MCF 10A (cell line): ENCODE measurements around the gene ZNF296. TPM values are rescaled to one million over a fixed set of nuclear protein-coding genes. Genes with fewer than 3 reads are reported as not detected.

Source experiments
- BruUV-seq: library from RNA; stranded (reverse); fragments of 400-500 nt; replicated peaks from 2 replicates; lab custom pipeline; 2021; lab: Mats Ljungman, UMichigan
- CTCF ChIA-PET: fragments of 300-600 bp; sonication (Branson Sonifier 250); formaldehyde crosslinking; extraction: SDS; loops from one replicate; lab custom pipeline; 2021; ENCODE audit warnings: antibody characterized with exemption, inconsistent platforms; lab: Yijun Ruan, JAX
- POLR2A ChIA-PET: fragments of 300-600, 350-650 bp; sonication (Branson Sonifier 250); formaldehyde crosslinking; extraction: SDS; loops from one replicate; lab custom pipeline; 2020; ENCODE audit warnings: antibody characterized with exemption, inconsistent platforms; lab: Yijun Ruan, JAX
- DNase-seq: peaks from one replicate; pipeline ENCODE4 v3.0.0-alpha.2; 2018; ENCODE audit not compliant: unreplicated experiment
- H3K27ac Mint-ChIP-seq: one replicate; pipeline ENCODE4 v1.8.0; 2022; ENCODE audit warnings: mild to moderate bottlenecking, low read depth, mixed read lengths; ENCODE audit not compliant: unreplicated experiment
- H3K27me3 Mint-ChIP-seq: one replicate; pipeline ENCODE4 v1.8.0; 2022; ENCODE audit warnings: mixed read lengths; ENCODE audit not compliant: insufficient read depth, unreplicated experiment
- H3K36me3 Mint-ChIP-seq: one replicate; pipeline ENCODE4 v1.8.0; 2022; ENCODE audit warnings: mild to moderate bottlenecking, moderate library complexity, mixed read lengths; ENCODE audit not compliant: insufficient read depth, unreplicated experiment
- H3K4me1 Mint-ChIP-seq: one replicate; pipeline ENCODE4 v1.8.0; 2022; ENCODE audit warnings: mixed read lengths; ENCODE audit not compliant: insufficient read depth, unreplicated experiment
- H3K4me3 Mint-ChIP-seq: one replicate; pipeline ENCODE4 v1.8.0; 2022; ENCODE audit warnings: mild to moderate bottlenecking, moderate library complexity, mixed read lengths; ENCODE audit not compliant: unreplicated experiment
- H3K9me3 Mint-ChIP-seq: one replicate; pipeline ENCODE4 v1.8.0; 2022; ENCODE audit warnings: mixed read lengths; ENCODE audit not compliant: unreplicated experiment
- CTCF ChIP-seq: fragments of 200-600 bp; IDR thresholded peaks from one replicate; pipeline ENCODE4 v1.8.0; 2022; ENCODE audit warnings: antibody characterized with exemption, mild to moderate bottlenecking; ENCODE audit not compliant: unreplicated experiment
- intact Hi-C: fragments of 100-400 bp; cut with micrococcal nuclease; formaldehyde crosslinking; loops from 2 replicates; pipeline ENCODE4 v1.14.1; 2022
- total RNA-seq: library from RNA; stranded (reverse); gene quantifications from 2 replicates; pipeline ENCODE4 v1.2.3, GENCODE V29; 2022

The ZNF296 gene
- total RNA-seq, 1 experiment from 2014 or later = 2.7 TPM

- intact Hi-C loops = no loop called here
- no peaks in the 10 kb centered on the region for H3K9me3 Mint-ChIP-seq
- DNase-seq = no peak
- no peak overlapping the region for H3K4me3 Mint-ChIP-seq
- H3K27ac Mint-ChIP-seq = no peak overlapping the region
- H3K4me1 Mint-ChIP-seq = no peaks in the 10 kb centered on the region
- POLR2A ChIA-PET = interaction anchor here (0.8 kb wide), 1 partner anchor 22 kb away, joined by 3 read pairs; no protein-coding TSS in a partner anchor
- H3K27me3 Mint-ChIP-seq = no peaks in the 10 kb centered on the region
- CTCF ChIA-PET = interaction anchor here (1.0 kb wide), 1 partner anchor 26 kb away, joined by 3 read pairs; no protein-coding TSS in a partner anchor
- H3K36me3 Mint-ChIP-seq = no peaks in the 10 kb centered on the region
- no peak for TF ChIP-seq CTCF
- BruUV-seq = no TSS peak
These were observed 37.8 kb upstream of the ZNF296 start for GRCh38 chr19:45114116-45114515.

- no peaks in the 10 kb centered on the region for H3K27me3 Mint-ChIP-seq
- H3K27ac Mint-ChIP-seq = no peak overlapping the region
- ChIA-PET CTCF (interaction anchor here (0.6 to 1.4 kb wide), 3 partner anchors 12 to 25 kb away, joined by 3 to 5 read pairs (median 3); no protein-coding TSS in a partner anchor), POLR2A (interaction anchor here (0.8 kb wide), 1 partner anchor 21 kb away, joined by 3 read pairs; no protein-coding TSS in a partner anchor)
- no peaks in the 10 kb centered on the region for H3K36me3 Mint-ChIP-seq
- H3K9me3 Mint-ChIP-seq = no peaks in the 10 kb centered on the region
- no peak for TF ChIP-seq CTCF
- H3K4me3 Mint-ChIP-seq = no peak overlapping the region
- H3K4me1 Mint-ChIP-seq = no peaks in the 10 kb centered on the region
- BruUV-seq = no TSS peak
- no peak for DNase-seq
- intact Hi-C loops = no loop called here
These were observed 37.4 kb upstream of the ZNF296 start for GRCh38 chr19:45113628-45114027.

- Mint-ChIP-seq H3K4me3 (no peak overlapping the region), H3K36me3 (no peaks in the 10 kb centered on the region), H3K4me1 (no peaks in the 10 kb centered on the region), H3K27ac (no peak overlapping the region), H3K9me3 (no peaks in the 10 kb centered on the region), H3K27me3 (no peaks in the 10 kb centered on the region)
- no peak for TF ChIP-seq CTCF
- ChIA-PET CTCF (interaction anchor here (0.6 to 1.4 kb wide), 5 partner anchors 11 to 569 kb away, joined by 3 to 5 read pairs (median 5); no protein-coding TSS in a partner anchor), POLR2A (interaction anchor here (0.6 kb wide), 1 partner anchor 63 kb away, joined by 3 read pairs; no protein-coding TSS in a partner anchor)
- intact Hi-C loops = no loop called here
- no TSS peak for BruUV-seq
- no peak for DNase-seq
These were observed 36.0 kb upstream of the ZNF296 start for GRCh38 chr19:45112111-45112827.

GRCh38 chr19:45110851-45111266 is 34.6 kb upstream of the ZNF296 start:
- H3K9me3 Mint-ChIP-seq = no peaks in the 10 kb centered on the region
- POLR2A ChIA-PET = interaction anchor here (0.7 kb wide), 1 partner anchor 13 kb away, joined by 3 read pairs; no protein-coding TSS in a partner anchor

More at GRCh38 chr19:45110851-45111266, 34.6 kb upstream of the ZNF296 start:
- no peak for TF ChIP-seq CTCF
- CTCF ChIA-PET = no interaction called here
- Mint-ChIP-seq H3K4me1 (no peaks in the 10 kb centered on the region), H3K36me3 (no peaks in the 10 kb centered on the region), H3K27me3 (no peaks in the 10 kb centered on the region), H3K4me3 (no peak overlapping the region), H3K27ac (no peak overlapping the region)
- intact Hi-C loops = no loop called here
- no TSS peak for BruUV-seq
- DNase-seq = no peak
